Measurements from ENCODE around the gene OAF.

The OAF gene

DNA sequence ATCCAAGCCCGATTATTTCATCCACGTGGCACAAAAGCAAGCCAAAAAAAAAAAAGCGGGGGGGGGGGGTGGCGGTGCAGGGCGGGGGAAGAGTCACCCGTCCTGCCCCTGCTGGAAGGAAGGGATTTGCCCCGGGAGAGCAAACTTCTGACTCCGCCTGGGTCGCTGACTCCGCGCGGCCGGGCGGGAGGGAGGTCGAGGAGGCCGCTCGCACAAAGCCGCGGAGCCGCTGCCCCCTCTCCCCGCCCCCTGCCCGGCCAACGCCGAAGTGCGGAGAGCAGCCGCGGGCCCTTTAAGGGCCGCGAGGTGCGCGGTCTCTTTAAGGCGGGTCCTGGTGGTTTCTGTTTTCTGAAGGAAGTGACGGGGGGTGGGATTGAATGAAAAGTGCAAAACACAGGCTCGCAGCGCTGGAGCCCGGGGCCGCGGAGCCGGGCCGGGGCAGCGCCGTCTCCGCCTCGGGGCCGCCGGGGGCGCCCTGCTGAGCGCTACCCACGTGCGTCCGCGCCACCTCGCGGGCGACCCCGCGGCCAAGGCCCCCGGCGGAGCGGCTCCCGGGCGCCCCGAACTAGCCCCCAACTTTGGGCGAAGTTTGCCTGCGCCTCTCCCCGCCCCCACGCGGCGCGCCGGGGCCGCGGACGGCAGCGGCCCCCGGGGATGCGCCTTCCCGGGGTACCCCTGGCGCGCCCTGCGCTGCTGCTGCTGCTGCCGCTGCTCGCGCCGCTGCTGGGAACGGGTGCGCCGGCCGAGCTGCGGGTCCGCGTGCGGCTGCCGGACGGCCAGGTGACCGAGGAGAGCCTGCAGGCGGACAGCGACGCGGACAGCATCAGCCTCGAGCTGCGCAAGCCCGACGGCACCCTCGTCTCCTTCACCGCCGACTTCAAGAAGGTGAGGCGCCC is at the start of gene OAF:
Gene OAF (plus strand): TSS at position 407 of the 896 bp plus-strand sequence. CDS start 248 bp downstream, at position 655.
- ChIA-PET POLR2A (no interaction called here), CTCF (no interaction called here)
- TF ChIP-seq SUZ12 (IDR thresholded peaks at IDR 0.05) (no peak), FOXM1 (IDR thresholded peaks at IDR 0.05; ENCODE audit: borderline replicate concordance) (peak; percentile 45; the same call in 1 of the 2 replicates)
- DNase-seq (ENCODE audit: extremely low spot score): peak; percentile 83

DNA sequence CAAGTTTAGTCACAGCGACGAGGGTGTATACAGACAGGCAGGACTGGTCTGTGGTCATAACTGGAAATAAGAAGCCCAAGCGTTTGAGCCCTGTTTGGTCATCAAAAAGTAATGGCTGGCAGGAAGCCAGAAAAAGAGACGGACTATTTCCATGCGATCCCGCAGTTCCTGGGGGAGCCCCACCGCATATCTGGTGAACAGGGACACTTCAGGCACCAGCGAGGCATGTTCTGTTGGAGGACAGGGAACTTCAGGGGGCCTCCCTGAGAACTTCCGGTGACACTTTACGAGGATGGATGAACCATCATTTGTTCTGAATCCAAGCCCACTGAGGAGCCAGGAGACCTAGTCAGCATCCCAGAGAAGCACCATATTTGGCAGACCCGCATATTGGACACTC is 43.2 kb upstream of the OAF start:
- TF ChIP-seq HDGF (IDR thresholded peaks at IDR 0.05; ENCODE audit: borderline replicate concordance): no peak
- no peak for TF ChIP-seq NFRKB (IDR thresholded peaks at IDR 0.05)
- TF ChIP-seq PKNOX1 (IDR thresholded peaks at IDR 0.05): no peak
- TF ChIP-seq LEF1 (IDR thresholded peaks at IDR 0.05; ENCODE audit: borderline replicate concordance): no peak
- no peak for TF ChIP-seq SP1 (IDR thresholded peaks at IDR 0.05)
- no peak for TF ChIP-seq BHLHE40 (IDR thresholded peaks at IDR 0.05; ENCODE audit: borderline replicate concordance)
- TF ChIP-seq CTBP1 (IDR thresholded peaks at IDR 0.05; ENCODE audit: borderline replicate concordance): no peak
- no peak for TF ChIP-seq FOXM1 (IDR thresholded peaks at IDR 0.05; ENCODE audit: borderline replicate concordance)
- TF ChIP-seq TARDBP (IDR thresholded peaks at IDR 0.05): no peak
- no peak for TF ChIP-seq L3MBTL2 (conservative IDR thresholded peaks at IDR 0.05)
- TF ChIP-seq FOXA1 (IDR thresholded peaks at IDR 0.05): no peak
- no peak for TF ChIP-seq ZNF384 (IDR thresholded peaks at IDR 0.05)
- TF ChIP-seq ARNT (IDR thresholded peaks at IDR 0.05): no peak
- no peak for TF ChIP-seq SUZ12 (IDR thresholded peaks at IDR 0.05)
- ChIA-PET CTCF (interaction anchor here (0.8 kb wide), 1 partner anchor 742 kb away, joined by 3 read pairs; no protein-coding TSS in a partner anchor), POLR2A (no interaction called here)
- DNase-seq (ENCODE audit: extremely low spot score): no peak

DNA sequence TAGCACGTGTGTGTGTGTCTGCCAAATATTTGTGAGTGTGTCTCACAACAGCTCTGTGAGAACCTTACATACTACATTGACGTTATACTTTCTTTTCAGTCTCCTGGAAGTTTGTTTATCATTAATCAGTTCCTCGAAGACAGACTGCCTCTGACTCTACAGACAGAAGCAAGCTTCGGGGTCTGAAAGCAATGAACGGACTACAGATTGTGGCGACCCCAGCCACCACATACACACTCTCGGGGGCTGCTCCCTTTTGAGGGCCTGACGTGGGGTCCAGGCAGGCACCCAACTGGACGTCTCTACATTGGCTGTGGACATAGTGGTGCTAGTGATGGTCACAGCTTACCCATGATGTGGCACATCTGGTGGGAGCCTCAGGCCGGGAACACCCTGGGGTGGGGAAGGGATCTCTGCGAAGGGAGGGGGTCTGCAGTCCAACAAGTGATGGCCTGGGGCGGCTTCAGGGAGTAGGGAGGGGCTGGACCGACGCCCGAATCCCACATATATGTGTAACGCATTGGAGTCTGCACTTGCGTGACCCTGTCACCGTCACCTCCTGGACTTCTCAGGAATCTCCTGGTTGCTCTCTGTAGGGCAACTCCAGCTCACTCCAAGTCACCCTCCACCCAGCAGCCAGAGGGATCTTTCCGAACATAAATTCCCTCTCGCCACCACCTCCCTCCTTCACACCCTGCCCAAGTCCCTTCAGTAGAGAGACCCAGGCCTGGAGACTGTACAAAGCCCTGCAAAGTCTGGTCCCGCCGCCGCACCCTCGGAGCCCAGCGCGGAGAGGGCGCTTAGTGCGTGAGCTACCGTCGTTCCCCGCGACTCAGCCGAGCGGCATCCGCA is 42.5 kb upstream of the OAF start:
- ChIA-PET POLR2A (no interaction called here), CTCF (interaction anchor here (0.6 to 1.3 kb wide), 8 partner anchors 9 to 741 kb away, joined by 3 to 6 read pairs (median 4); no protein-coding TSS in a partner anchor)
- TF ChIP-seq HDGF (IDR thresholded peaks at IDR 0.05; ENCODE audit: borderline replicate concordance): no peak
- no peak for TF ChIP-seq ZNF384 (IDR thresholded peaks at IDR 0.05)
- TF ChIP-seq CTBP1 (IDR thresholded peaks at IDR 0.05; ENCODE audit: borderline replicate concordance): no peak
- TF ChIP-seq PKNOX1 (IDR thresholded peaks at IDR 0.05): no peak
- TF ChIP-seq TARDBP (IDR thresholded peaks at IDR 0.05): no peak
- no peak for TF ChIP-seq FOXA1 (IDR thresholded peaks at IDR 0.05)
- peak; percentile 3 for DNase-seq (ENCODE audit: extremely low spot score)

GRCh38 chr11:120168960-120169681 is 41.7 kb upstream of the OAF start:
- POLR2A ChIA-PET: no interaction called here
- peak; percentile 86 for DNase-seq (ENCODE audit: extremely low spot score)
- TF ChIP-seq CTBP1 (IDR thresholded peaks at IDR 0.05; ENCODE audit: borderline replicate concordance) (no peak), L3MBTL2 (conservative IDR thresholded peaks at IDR 0.05) (peak; percentile 83)
- CTCF ChIA-PET: interaction anchor here (0.6 to 1.3 kb wide), 7 partner anchors 8 to 61 kb away, joined by 3 to 6 read pairs (median 4); no protein-coding TSS in a partner anchor

GRCh38 chr11:120169981-120170698 is 40.7 kb upstream of the OAF start:
- CTCF ChIA-PET: interaction anchor here (0.6 to 2.4 kb wide), 4 partner anchors 49 to 133 kb away, joined by 3 to 11 read pairs (median 5); no protein-coding TSS in a partner anchor
- POLR2A ChIA-PET: interaction anchor here (0.8 to 1.1 kb wide), 2 partner anchors 10 to 17 kb away, joined by 3 read pairs; no protein-coding TSS in a partner anchor

More at GRCh38 chr11:120169981-120170698, 40.7 kb upstream of the OAF start:
- TF ChIP-seq SP1 (IDR thresholded peaks at IDR 0.05) (no peak), ARNT (IDR thresholded peaks at IDR 0.05) (no peak), TARDBP (IDR thresholded peaks at IDR 0.05) (no peak), HDGF (IDR thresholded peaks at IDR 0.05; ENCODE audit: borderline replicate concordance) (no peak), BHLHE40 (IDR thresholded peaks at IDR 0.05; ENCODE audit: borderline replicate concordance) (no peak), LEF1 (IDR thresholded peaks at IDR 0.05; ENCODE audit: borderline replicate concordance) (no peak), L3MBTL2 (conservative IDR thresholded peaks at IDR 0.05) (no peak), FOXA1 (IDR thresholded peaks at IDR 0.05) (no peak), ZNF384 (IDR thresholded peaks at IDR 0.05) (no peak), SUZ12 (IDR thresholded peaks at IDR 0.05) (no peak), CTBP1 (IDR thresholded peaks at IDR 0.05; ENCODE audit: borderline replicate concordance) (no peak), FOXK2 (IDR thresholded peaks at IDR 0.05) (no peak), ELF4 (IDR thresholded peaks at IDR 0.05) (no peak), NFRKB (IDR thresholded peaks at IDR 0.05) (no peak), PKNOX1 (IDR thresholded peaks at IDR 0.05) (no peak), FOXM1 (IDR thresholded peaks at IDR 0.05; ENCODE audit: borderline replicate concordance) (no peak)
- no peak for DNase-seq (ENCODE audit: extremely low spot score)
